Fibroblast of skin of left biceps (primary cell): ENCODE measurements around the gene PEAK3.

Experiments used
- DNase-seq, 2 experiments: peaks; one replicate each; pipeline ENCODE4 v3.0.0-alpha.2; 2013; ENCODE audit warnings: low read depth in 2 of 2

Gene PEAK3

GRCh38 chr19:2282062-2282861 is at the start of gene PEAK3:
TSS of gene PEAK3 (minus strand) at chr19:2282175. CDS start at chr19:2280931, 1,244 bp downstream.
- DNase-seq, result no peak

GRCh38 chr19:2330632-2331284 is 48.8 kb upstream of the PEAK3 start:
- DNase-seq, result no peak

- no peak for DNase-seq
Measured at GRCh38 chr19:2330255-2330631, 48.3 kb upstream of the PEAK3 start.

- DNase-seq, result no peak
Measured at GRCh38 chr19:2329501-2329916, 47.5 kb upstream of the PEAK3 start.

GRCh38 chr19:2329149-2329478 is 47.1 kb upstream of the PEAK3 start:
- no peak for DNase-seq

- DNase-seq, result peak; percentile 69 to 72
Measured at GRCh38 chr19:2328401-2329148, 46.6 kb upstream of the PEAK3 start, which contains the start of the genes LSM7 and SPPL2B. TSS of gene LSM7 (minus strand) at chr19:2328586. CDS start at chr19:2328566, 20 bp downstream. TSS of gene SPPL2B (plus strand) at chr19:2328684. CDS start at chr19:2328710, 26 bp downstream.

GRCh38 chr19:2327773-2328400 is 45.9 kb upstream of the PEAK3 start:
- peak; percentile 39 to 46 for DNase-seq

- DNase-seq, result no peak
Measured at GRCh38 chr19:2326699-2327360, 44.9 kb upstream of the PEAK3 start.

- no peak for DNase-seq
Measured at GRCh38 chr19:2325281-2326046, 43.5 kb upstream of the PEAK3 start.

GRCh38 chr19:2324220-2324948 is 42.4 kb upstream of the PEAK3 start:
- DNase-seq, result no peak

- DNase-seq, result no peak
Measured at GRCh38 chr19:2323707-2324106, 41.7 kb upstream of the PEAK3 start.

GRCh38 chr19:2321565-2322283 is 39.7 kb upstream of the PEAK3 start:
- no peak for DNase-seq

GRCh38 chr19:2320939-2321338 is 39.0 kb upstream of the PEAK3 start:
- no peak for DNase-seq

- no peak for DNase-seq
Measured at GRCh38 chr19:2320049-2320448, 38.1 kb upstream of the PEAK3 start.

GRCh38 chr19:2319551-2319950 is 37.6 kb upstream of the PEAK3 start:
- DNase-seq, result no peak

- DNase-seq, result no peak
Measured at GRCh38 chr19:2318923-2319322, 36.9 kb upstream of the PEAK3 start.

- DNase-seq, result no peak
Measured at GRCh38 chr19:2317756-2318155, 35.8 kb upstream of the PEAK3 start.

- no peak for DNase-seq
Measured at GRCh38 chr19:2317300-2317699, 35.3 kb upstream of the PEAK3 start.

- peak in 1 of 2 experiments; percentile 6 for DNase-seq
Measured at GRCh38 chr19:2315818-2316353, 33.9 kb upstream of the PEAK3 start.
